Measurements from ENCODE around the gene HAP1. TPM values are rescaled to one million over a fixed set of nuclear protein-coding genes. Genes with fewer than 3 reads are reported as not detected.

HAP1 gene
- total RNA-seq, 1 experiment from 2014 or later: 3.2 TPM

GRCh38 chr17:41758601-41759000 lies 24.2 kb upstream of the HAP1 start:
- no peaks in the 10 kb centered on the region for H3K27me3 Mint-ChIP-seq (ENCODE audit: insufficient read depth, unreplicated experiment)
- H3K4me3 Mint-ChIP-seq (ENCODE audit: unreplicated experiment): no peak overlapping the region
- DNase-seq: no peak
- peaks cover 28% of the 10 kb centered on the region for H3K36me3 ChIP-seq (ENCODE audit: control insufficient read depth, insufficient read depth, low read length)
- no peaks in the 10 kb centered on the region for H3K4me1 ChIP-seq
- peaks cover 99% of the 10 kb centered on the region for H3K36me3 Mint-ChIP-seq (ENCODE audit: insufficient read depth, unreplicated experiment)
- no peaks in the 10 kb centered on the region for H3K27me3 ChIP-seq (replicated peaks; ENCODE audit: control insufficient read depth, insufficient read depth, low read length)
- no peak overlapping the region for H3K4me3 ChIP-seq (ENCODE audit: low read depth, low read length)
- H3K27ac Mint-ChIP-seq (ENCODE audit: unreplicated experiment): no peak overlapping the region
- CTCF ChIA-PET: interaction anchor here (0.7 kb wide), 1 partner anchor 28 kb away, joined by 4 read pairs; the partner anchor contains the start of gene JUP
- BruUV-seq (replicated peaks): no TSS peak
- POLR2A ChIA-PET: no interaction called here
- intact Hi-C loops (cut with micrococcal nuclease; ENCODE audit: unreplicated experiment): no loop called here
- no peak for TF ChIP-seq CTCF (IDR thresholded peaks at IDR 0.05; ENCODE audit: insufficient read depth in 1 of 2, low read depth in 1 of 2, low read length in 1 of 2, severe bottlenecking in 1 of 2, unreplicated experiment in 1 of 2)
- H3K9me3 Mint-ChIP-seq (ENCODE audit: unreplicated experiment): no peaks in the 10 kb centered on the region
- no peaks in the 10 kb centered on the region for H3K4me1 Mint-ChIP-seq (ENCODE audit: low read depth, unreplicated experiment)
- H3K9me3 ChIP-seq: no peaks in the 10 kb centered on the region

GRCh38 chr17:41754066-41754465 lies 19.6 kb upstream of the HAP1 start:
- no peaks in the 10 kb centered on the region for H3K9me3 ChIP-seq
- no TSS peak for BruUV-seq (replicated peaks)
- intact Hi-C loops (cut with micrococcal nuclease; ENCODE audit: unreplicated experiment): no loop called here
- no peak overlapping the region for H3K4me3 Mint-ChIP-seq (ENCODE audit: unreplicated experiment)
- no peak overlapping the region for H3K27ac Mint-ChIP-seq (ENCODE audit: unreplicated experiment)
- H3K36me3 ChIP-seq (ENCODE audit: control insufficient read depth, insufficient read depth, low read length): peaks cover 14% of the 10 kb centered on the region
- no peaks in the 10 kb centered on the region for H3K27me3 ChIP-seq (replicated peaks; ENCODE audit: control insufficient read depth, insufficient read depth, low read length)
- CTCF ChIA-PET: interaction anchor here (0.6 to 2.0 kb wide), 2 partner anchors 47 to 58 kb away, joined by 3 to 5 read pairs; no protein-coding TSS in a partner anchor
- H3K4me1 ChIP-seq: no peaks in the 10 kb centered on the region
- H3K9me3 Mint-ChIP-seq (ENCODE audit: unreplicated experiment): no peaks in the 10 kb centered on the region
- H3K4me1 Mint-ChIP-seq (ENCODE audit: low read depth, unreplicated experiment): no peaks in the 10 kb centered on the region
- POLR2A ChIA-PET: interaction anchor here (0.7 kb wide), 1 partner anchor 47 kb away, joined by 10 read pairs; no protein-coding TSS in a partner anchor
- H3K4me3 ChIP-seq (ENCODE audit: low read depth, low read length): no peak overlapping the region
- TF ChIP-seq CTCF (IDR thresholded peaks at IDR 0.05; ENCODE audit: insufficient read depth in 1 of 2, low read depth in 1 of 2, low read length in 1 of 2, severe bottlenecking in 1 of 2, unreplicated experiment in 1 of 2): no peak
- H3K27me3 Mint-ChIP-seq (ENCODE audit: insufficient read depth, unreplicated experiment): no peaks in the 10 kb centered on the region
- no peak for DNase-seq
- H3K36me3 Mint-ChIP-seq (ENCODE audit: insufficient read depth, unreplicated experiment): peaks cover 89% of the 10 kb centered on the region

- intact Hi-C loops (cut with micrococcal nuclease; ENCODE audit: unreplicated experiment): no loop called here
- H3K27me3 ChIP-seq (replicated peaks; ENCODE audit: control insufficient read depth, insufficient read depth, low read length): no peaks in the 10 kb centered on the region
- Mint-ChIP-seq H3K4me3 (ENCODE audit: unreplicated experiment) (no peak overlapping the region), H3K36me3 (ENCODE audit: insufficient read depth, unreplicated experiment) (peaks cover 89% of the 10 kb centered on the region), H3K9me3 (ENCODE audit: unreplicated experiment) (no peaks in the 10 kb centered on the region), H3K4me1 (ENCODE audit: low read depth, unreplicated experiment) (peaks cover 6% of the 10 kb centered on the region), H3K27me3 (ENCODE audit: insufficient read depth, unreplicated experiment) (peaks cover 3% of the 10 kb centered on the region), H3K27ac (ENCODE audit: unreplicated experiment) (no peak overlapping the region)
- no peaks in the 10 kb centered on the region for H3K9me3 ChIP-seq
- no peak for TF ChIP-seq CTCF (IDR thresholded peaks at IDR 0.05; ENCODE audit: insufficient read depth in 1 of 2, low read depth in 1 of 2, low read length in 1 of 2, severe bottlenecking in 1 of 2, unreplicated experiment in 1 of 2)
- H3K4me3 ChIP-seq (ENCODE audit: low read depth, low read length): no peak overlapping the region
- ChIA-PET POLR2A (interaction anchor here (0.9 kb wide), 1 partner anchor 50 kb away, joined by 3 read pairs; no protein-coding TSS in a partner anchor), CTCF (interaction anchor here (1.0 to 3.0 kb wide), 2 partner anchors 35 to 50 kb away, joined by 3 to 9 read pairs; no protein-coding TSS in a partner anchor)
- H3K4me1 ChIP-seq: no peaks in the 10 kb centered on the region
- BruUV-seq (replicated peaks): no TSS peak
- peaks cover 6% of the 10 kb centered on the region for H3K36me3 ChIP-seq (ENCODE audit: control insufficient read depth, insufficient read depth, low read length)
- no peak for DNase-seq
Observed at GRCh38 chr17:41751288-41751687, 16.8 kb upstream of the HAP1 start.

All from Caco-2 (cell line).